ENCODE measurements around the gene TRIM29.

- no peak for TF ChIP-seq USF1 (IDR thresholded peaks at IDR 0.05)
- no peak for TF ChIP-seq YY1 (IDR thresholded peaks at IDR 0.05; ENCODE audit: low read depth)
- no peak for TF ChIP-seq NFIC (IDR thresholded peaks at IDR 0.05)
Measured at GRCh38 chr11:120184371-120184945, 46.5 kb upstream of the TRIM29 start.

All from Ishikawa (cell line).